ENCODE data around the gene CACNG4.

- TF ChIP-seq EZH2 (IDR thresholded peaks at IDR 0.05; ENCODE audit: low read depth) (no peak), CTCF (conservative IDR thresholded peaks at IDR 0.05) (no peak)
Measured at GRCh38 chr17:67032985-67033384, 68.5 kb downstream of the CACNG4 start.

All from PC-9 (cell line).